ENCODE results near the gene E2F2.

DNA sequence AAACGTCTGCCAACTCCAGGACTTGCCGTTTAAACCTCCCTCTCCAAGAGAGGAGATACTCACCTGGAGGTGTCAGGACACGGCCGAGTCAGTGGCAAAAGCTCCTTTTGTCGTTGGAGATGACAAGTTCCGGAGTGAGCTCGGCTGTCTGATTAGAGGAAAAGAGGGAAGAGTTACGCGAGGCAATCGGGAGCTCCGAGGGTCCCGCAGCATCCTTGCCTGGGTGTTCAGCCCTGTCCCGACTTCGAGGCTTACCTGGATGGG, 27.8 kb upstream of the E2F2 start:
- no peak for TF ChIP-seq ZBTB26 (tag by site-specific recombination; optimal IDR thresholded peaks at IDR 0.05)
- TF ChIP-seq ZIC2 (tag by site-specific recombination; IDR thresholded peaks at IDR 0.05), result no peak
- no peak for TF ChIP-seq CTCF (tag by site-specific recombination; IDR thresholded peaks at IDR 0.05)
- no peak for TF ChIP-seq ZNF707 (tag by site-specific recombination; IDR thresholded peaks at IDR 0.05)
- TF ChIP-seq ZNF239 (tag by site-specific recombination; IDR thresholded peaks at IDR 0.05), result no peak
- TF ChIP-seq ZNF223 (tag by site-specific recombination; IDR thresholded peaks at IDR 0.05), result no peak
- TF ChIP-seq, protein P1, sequence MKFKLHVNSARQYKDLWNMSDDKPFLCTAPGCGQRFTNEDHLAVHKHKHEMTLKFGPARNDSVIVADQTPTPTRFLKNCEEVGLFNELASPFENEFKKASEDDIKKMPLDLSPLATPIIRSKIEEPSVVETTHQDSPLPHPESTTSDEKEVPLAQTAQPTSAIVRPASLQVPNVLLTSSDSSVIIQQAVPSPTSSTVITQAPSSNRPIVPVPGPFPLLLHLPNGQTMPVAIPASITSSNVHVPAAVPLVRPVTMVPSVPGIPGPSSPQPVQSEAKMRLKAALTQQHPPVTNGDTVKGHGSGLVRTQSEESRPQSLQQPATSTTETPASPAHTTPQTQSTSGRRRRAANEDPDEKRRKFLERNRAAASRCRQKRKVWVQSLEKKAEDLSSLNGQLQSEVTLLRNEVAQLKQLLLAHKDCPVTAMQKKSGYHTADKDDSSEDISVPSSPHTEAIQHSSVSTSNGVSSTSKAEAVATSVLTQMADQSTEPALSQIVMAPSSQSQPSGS (tag by site-specific recombination; IDR thresholded peaks at IDR 0.05; ENCODE audit: low read depth), result no peak
